Heart left ventricle (tissue), 16 donors: ENCODE measurements around the gene ZNF782. TPM values are rescaled to one million over a fixed set of nuclear protein-coding genes. Genes with fewer than 3 reads are reported as not detected.

Source experiments
- ATAC-seq, 4 donors: fragments of 200-7000 bp; cut with Tn5 transposase; one replicate each; pipeline ENCODE4 v1.9.1; 2020 to 2022; ENCODE audit warnings: moderate library complexity in 4 of 4, mild to moderate bottlenecking in 3 of 4, moderate number of reproducible peaks in 1 of 4
- DNase-seq, 5 donors: peaks; one replicate each; pipeline ENCODE4 v3.0.0-alpha.2; 2020
- H3K27ac ChIP-seq, 12 donors: fragments of 200-600 bp; sonication (generic) in 4 of 12; one replicate each; pipeline versions ENCODE4 v1.5.0 to v1.8.0; 2016 to 2022; ENCODE audit warnings: mild to moderate bottlenecking in 2 of 12
- H3K27me3 ChIP-seq, 9 donors: fragments of 200-600 bp; sonication (generic) in 2 of 9; one replicate each; pipeline versions ENCODE4 v1.5.1 to v1.8.0; 2016 to 2022; ENCODE audit warnings: mild to moderate bottlenecking in 3 of 9
- H3K36me3 ChIP-seq, 9 donors: fragments of 200-600 bp; sonication (generic) in 2 of 9; one replicate each; pipeline versions ENCODE4 v1.5.0 to v1.8.0; 2018 to 2022; ENCODE audit warnings: mild to moderate bottlenecking in 2 of 9
- H3K4me1 ChIP-seq, 12 donors: fragments of 200-600 bp; sonication (generic) in 4 of 12; one replicate each; pipeline versions ENCODE4 v1.5.0 to v1.8.0; 2016 to 2022; ENCODE audit warnings: mild to moderate bottlenecking in 3 of 12
- H3K4me3 ChIP-seq, 12 donors: fragments of 200-600 bp; sonication (generic) in 4 of 12; one replicate each; pipeline versions ENCODE4 v1.5.0 to v1.8.0; 2017 to 2022; ENCODE audit warnings: mild to moderate bottlenecking in 9 of 12, moderate library complexity in 4 of 12
- H3K9me3 ChIP-seq, 12 donors: fragments of 200-600 bp; sonication (generic) in 4 of 12; one replicate each; pipeline versions ENCODE4 v1.5.0 to v1.8.0; 2016 to 2022; ENCODE audit warnings: mild to moderate bottlenecking in 1 of 12
- CTCF ChIP-seq, 12 donors: fragments of 200-600 bp; sonication (generic) in 4 of 12; IDR thresholded peaks; one replicate each; pipeline versions ENCODE4 v1.5.0 to v1.8.0; 2018 to 2022; ENCODE audit warnings: antibody characterized with exemption in 12 of 12, mild to moderate bottlenecking in 5 of 12
- POLR2A ChIP-seq, 2 donors: fragments of 450-650 bp; IDR thresholded peaks; one replicate each; pipeline ENCODE4 v1.6.1; 2017; ENCODE audit warnings: antibody characterized with exemption in 2 of 2, mild to moderate bottlenecking in 2 of 2, moderate library complexity in 2 of 2
- WGBS, 4 donors: extraction: QIAGEN DNeasy Blood & Tissue Kit in 2 of 4; methylation state at CpG; one replicate each; pipeline versions ENCODE4 v1.1.5 to v1.1.7; 2013 to 2018; 5-methylcytosine and 5-hydroxymethylcytosine counted together
- intact Hi-C, 10 donors: fragments of 100-400 bp; cut with DNase I; formaldehyde crosslinking; loops; one replicate each; pipeline versions ENCODE4 v1.11.1 to v1.14.2; 2022
- polyA plus RNA-seq, 2 donors: library from polyadenylated mRNA; stranded (reverse); fragments of 200-250 nt; gene quantifications; one replicate each; pipeline ENCODE4 v1.2.3, GENCODE V29; 2013
- total RNA-seq, 9 donors: library from RNA; depleted of rRNA in 2 of 9; stranded (reverse); fragments of >200 nt in 2 of 9; fragmentation: NEBNext Ultra II Directional in 3 of 9; extraction: Animal tissue kit (Norgen Biotek cat#: 25700) in 3 of 9; gene quantifications; one replicate each; pipeline versions ENCODE4 v1.1.0 to v1.2.4, GENCODE V29; 2016 to 2023
- donor health status: ischemic (EF 13 %, LVEDD 7.1; RV severe dilation, severe dysfunction).
- donor health status: healthy with polysubstance abuse.
- donor health status: DM: no; HTN: yes; CAD: no.
- donor health status: DM: no; HTN: no; CAD: no.
- donor health status: ischemic (EF 25% LVEDD 6.9; RV normal size, moderate dysfunction).
- donor health status: ischemic (EF 25% LVEDD 5.7; RV mildly dilated, moderate dysfunction).
- donor health status: healthy.
- donor health status: DM: yes; HTN: yes; CAD: no.
- donor health status: ischemic (EF 35%, LVEDD 5.7; RV mildly dilated, moderate dysfunction).
- donor health status: nonischemic (EF 11% LVEDD 7.7; RV severe dilation, severe dysfunction).
- donor health status: DM: yes; HTN: yes; CAD: no.
- donor health status: PGD.
- donor health status: ischemic (EF 29% LVEDD 5.4; RV normal size, mild dysfunction).
- donor health status: nonischemic (EF 23%, LVEDD 6.1; RV moderate dilation, normal function).

Gene ZNF782
- total and polyA plus RNA-seq, 11 donors: 0.84 to 4.4 (median 2.8) TPM

GRCh38 chr9:96781552-96781951 lies 72.8 kb downstream of the ZNF782 start:
- H3K9me3 ChIP-seq: peaks cover 0 to 33% (median 2%) of the 10 kb centered on the region in 12 donors
- TF ChIP-seq CTCF (IDR thresholded peaks at IDR 0.05) (no peak), POLR2A (IDR thresholded peaks at IDR 0.05) (no peak)
- no peaks in the 10 kb centered on the region for H3K36me3 ChIP-seq
- DNase-seq: no peak
- 70 to 75% (median 72%) methylated on average over 3 of the region's 3 CpGs for WGBS, 4 donors
- intact Hi-C loops: no loop called here
- ATAC-seq: no peak
- H3K27me3 ChIP-seq: no peaks in the 10 kb centered on the region
- no peak overlapping the region for H3K27ac ChIP-seq
- peaks cover 2 to 20% (median 15%) of the 10 kb centered on the region in 12 donors for H3K4me1 ChIP-seq
- no peak overlapping the region for H3K4me3 ChIP-seq

- TF ChIP-seq POLR2A (IDR thresholded peaks at IDR 0.05) (no peak), CTCF (IDR thresholded peaks at IDR 0.05) (no peak)
- no peaks in the 10 kb centered on the region for H3K27me3 ChIP-seq
- ATAC-seq (no peak), DNase-seq (no peak)
- peaks cover 0 to 22% (median 19%) of the 10 kb centered on the region in 9 donors for H3K36me3 ChIP-seq
- H3K27ac ChIP-seq: no peak overlapping the region
- H3K4me3 ChIP-seq: peak overlapping the region in 8 of 12 donors; percentile 50 to 96 (median 76)
- peaks cover 2 to 24% (median 15%) of the 10 kb centered on the region in 12 donors for H3K4me1 ChIP-seq
- 43 to 55% (median 52%) methylated on average over 2 of the region's 2 CpGs for WGBS, 4 donors
- intact Hi-C loops: loop anchor here in 1 of 10 donors (5.0 kb wide), 1 partner anchor 73 kb away; the partner anchor contains the start of gene ZNF782
- H3K9me3 ChIP-seq: peaks cover 0 to 14% (median 1%) of the 10 kb centered on the region in 12 donors
Observed at GRCh38 chr9:96779089-96779488, 75.2 kb downstream of the ZNF782 start.

GRCh38 chr9:96777426-96777864 lies 76.9 kb downstream of the ZNF782 start:
- no peaks in the 10 kb centered on the region for H3K27me3 ChIP-seq
- H3K9me3 ChIP-seq: peaks cover 0 to 7% (median 0%) of the 10 kb centered on the region in 12 donors
- ATAC-seq: peak in 1 of 4 donors; percentile 33
- intact Hi-C loops: loop anchor here in 1 of 10 donors (5.0 kb wide), 1 partner anchor 75 kb away; the partner anchor contains the start of gene ZNF782
- TF ChIP-seq POLR2A (IDR thresholded peaks at IDR 0.05) (no peak), CTCF (IDR thresholded peaks at IDR 0.05) (no peak)
- peak overlapping the region; percentile 50 to 96 (median 76) for H3K4me3 ChIP-seq
- no peak for DNase-seq
- peaks cover 0 to 38% (median 35%) of the 10 kb centered on the region in 9 donors for H3K36me3 ChIP-seq
- WGBS, 4 donors: 3 to 10% (median 4%) methylated on average over 7 to 23 of the region's 23 CpGs
- H3K27ac ChIP-seq: peak overlapping the region; percentile 52 to 87 (median 77)
- peaks cover 2 to 24% (median 15%) of the 10 kb centered on the region in 12 donors for H3K4me1 ChIP-seq

- intact Hi-C loops: no loop called here
- DNase-seq (no peak), ATAC-seq (no peak)
- TF ChIP-seq POLR2A (IDR thresholded peaks at IDR 0.05): no peak
- no peak for TF ChIP-seq CTCF (IDR thresholded peaks at IDR 0.05)
- H3K27me3 ChIP-seq: no peaks in the 10 kb centered on the region
- H3K9me3 ChIP-seq: peaks cover 0 to 70% (median 53%) of the 10 kb centered on the region in 12 donors
- H3K4me1 ChIP-seq: no peaks in the 10 kb centered on the region
- no peak overlapping the region for H3K4me3 ChIP-seq
- no peak overlapping the region for H3K27ac ChIP-seq
- peaks cover 4 to 100% (median 78%) of the 10 kb centered on the region in 9 donors for H3K36me3 ChIP-seq
- WGBS, 4 donors: 65 to 99% (median 95%) methylated on average over 2 of the region's 2 CpGs
Observed at GRCh38 chr9:96771124-96771523, 83.2 kb downstream of the ZNF782 start.
